Measurements from ENCODE around the gene IZUMO1.
A peak's percentile ranks its signal among the peaks of the same experiment; 100 is the strongest.

IZUMO1 gene

GRCh38 chr19:48740164-48740972 lies 6.3 kb downstream of the IZUMO1 start, which contains the start of gene RASIP1:
Gene RASIP1 (minus strand): TSS chr19:48740610. CDS start chr19:48740282, 328 bp downstream.
- DNase-seq: no peak
- in situ Hi-C loops (cut with MboI; ENCODE audit: low pct_unique_long_range_greater_than_20kb, low sequenced_read_pairs): no loop called here

- no peak for DNase-seq
- in situ Hi-C loops (cut with MboI; ENCODE audit: low pct_unique_long_range_greater_than_20kb, low sequenced_read_pairs): no loop called here
Observed at GRCh38 chr19:48739404-48740163, 7.1 kb downstream of the IZUMO1 start.

GRCh38 chr19:48738557-48739403 lies 7.9 kb downstream of the IZUMO1 start:
- in situ Hi-C loops (cut with MboI; ENCODE audit: low pct_unique_long_range_greater_than_20kb, low sequenced_read_pairs): no loop called here
- DNase-seq: peak; percentile 87

- in situ Hi-C loops (cut with MboI; ENCODE audit: low pct_unique_long_range_greater_than_20kb, low sequenced_read_pairs): no loop called here
- no peak for DNase-seq
Observed at GRCh38 chr19:48737360-48737998, 9.2 kb downstream of the IZUMO1 start.

- in situ Hi-C loops (cut with MboI; ENCODE audit: low pct_unique_long_range_greater_than_20kb, low sequenced_read_pairs): no loop called here
- DNase-seq: no peak
Observed at GRCh38 chr19:48735031-48735615, 11.6 kb downstream of the IZUMO1 start.

- in situ Hi-C loops (cut with MboI; ENCODE audit: low pct_unique_long_range_greater_than_20kb, low sequenced_read_pairs): no loop called here
- no peak for DNase-seq
Observed at GRCh38 chr19:48734625-48735024, 12.1 kb downstream of the IZUMO1 start.

- in situ Hi-C loops (cut with MboI; ENCODE audit: low pct_unique_long_range_greater_than_20kb, low sequenced_read_pairs): no loop called here
- DNase-seq: no peak
Observed at GRCh38 chr19:48731452-48731851, 15.3 kb downstream of the IZUMO1 start.

- no peak for DNase-seq
- in situ Hi-C loops (cut with MboI; ENCODE audit: low pct_unique_long_range_greater_than_20kb, low sequenced_read_pairs): no loop called here
Observed at GRCh38 chr19:48728911-48729664, 17.6 kb downstream of the IZUMO1 start.

- in situ Hi-C loops (cut with MboI; ENCODE audit: low pct_unique_long_range_greater_than_20kb, low sequenced_read_pairs): no loop called here
- DNase-seq: peak; percentile 60
Observed at GRCh38 chr19:48726556-48726955, 20.2 kb downstream of the IZUMO1 start.

- in situ Hi-C loops (cut with MboI; ENCODE audit: low pct_unique_long_range_greater_than_20kb, low sequenced_read_pairs): no loop called here
- peak; percentile 94 for DNase-seq
Observed at GRCh38 chr19:48724796-48725753, 21.6 kb downstream of the IZUMO1 start.

- no peak for DNase-seq
- in situ Hi-C loops (cut with MboI; ENCODE audit: low pct_unique_long_range_greater_than_20kb, low sequenced_read_pairs): no loop called here
Observed at GRCh38 chr19:48722196-48722708, 24.5 kb downstream of the IZUMO1 start.

GRCh38 chr19:48720613-48721296 lies 26.0 kb downstream of the IZUMO1 start:
- peak; percentile 97 for DNase-seq
- in situ Hi-C loops (cut with MboI; ENCODE audit: low pct_unique_long_range_greater_than_20kb, low sequenced_read_pairs): no loop called here

GRCh38 chr19:48720251-48720612 lies 26.5 kb downstream of the IZUMO1 start:
- DNase-seq: no peak
- in situ Hi-C loops (cut with MboI; ENCODE audit: low pct_unique_long_range_greater_than_20kb, low sequenced_read_pairs): no loop called here

- in situ Hi-C loops (cut with MboI; ENCODE audit: low pct_unique_long_range_greater_than_20kb, low sequenced_read_pairs): no loop called here
- DNase-seq: no peak
Observed at GRCh38 chr19:48719263-48720171, 27.2 kb downstream of the IZUMO1 start, which contains the start of gene MAMSTR. Gene MAMSTR (minus strand): TSS chr19:48719725. CDS start chr19:48719031, 694 bp downstream.

GRCh38 chr19:48718711-48719231 lies 27.9 kb downstream of the IZUMO1 start:
- no peak for DNase-seq
- in situ Hi-C loops (cut with MboI; ENCODE audit: low pct_unique_long_range_greater_than_20kb, low sequenced_read_pairs): no loop called here
